ENCODE results near the gene AMBRA1. TPM values are rescaled to one million over a fixed set of nuclear protein-coding genes. Genes with fewer than 3 reads are reported as not detected.

The AMBRA1 gene
- total RNA-seq, 6 donors from 2014 or later: 22.9 to 55.7 (median 33.2) TPM

- peaks cover 9 to 43% (median 16%) of the 10 kb centered on the region in 4 donors for H3K36me3 ChIP-seq
Observed at GRCh38 chr11:46641639-46642038, 47.8 kb upstream of the AMBRA1 start.

GRCh38 chr11:46640036-46640788 is 46.4 kb upstream of the AMBRA1 start:
- Histone ChIP-seq H3K4me1 (no peaks in the 10 kb centered on the region), H3K27ac (no peak overlapping the region), H3K36me3 (peaks cover 0 to 35% (median 5%) of the 10 kb centered on the region in 4 donors), H3K4me3 (no peak overlapping the region), H3K9me3 (no peaks in the 10 kb centered on the region), H3K27me3 (no peaks in the 10 kb centered on the region)
- DNase-seq (no peak), ATAC-seq (ENCODE audit: low FRiP score in 2 of 2) (no peak)
- no peak for TF ChIP-seq POLR2A (IDR thresholded peaks at IDR 0.05)
- TF ChIP-seq POLR2AphosphoS5 (IDR thresholded peaks at IDR 0.05): no peak
- TF ChIP-seq EP300 (IDR thresholded peaks at IDR 0.05): no peak
- TF ChIP-seq CTCF (IDR thresholded peaks at IDR 0.05): no peak
- 94% methylated on average over 6 of the region's 6 CpGs for WGBS, 2 donors

More at GRCh38 chr11:46641639-46642038, 47.8 kb upstream of the AMBRA1 start:
- Histone ChIP-seq H3K27me3 (no peaks in the 10 kb centered on the region), H3K4me1 (no peaks in the 10 kb centered on the region), H3K4me3 (no peak overlapping the region), H3K27ac (no peak overlapping the region), H3K9me3 (no peaks in the 10 kb centered on the region)
- TF ChIP-seq POLR2AphosphoS5 (IDR thresholded peaks at IDR 0.05) (no peak), POLR2A (IDR thresholded peaks at IDR 0.05) (no peak), CTCF (IDR thresholded peaks at IDR 0.05) (no peak), EP300 (IDR thresholded peaks at IDR 0.05) (no peak)
- WGBS, 2 donors: 77 to 84% methylated on average over 3 of the region's 3 CpGs
- DNase-seq (no peak), ATAC-seq (ENCODE audit: low FRiP score in 2 of 2) (no peak)

GRCh38 chr11:46639197-46639839 is 45.5 kb upstream of the AMBRA1 start:
- H3K36me3 ChIP-seq: peaks cover 0 to 26% (median 5%) of the 10 kb centered on the region in 4 donors
- no peak for DNase-seq
- TF ChIP-seq CTCF (IDR thresholded peaks at IDR 0.05) (no peak), POLR2A (IDR thresholded peaks at IDR 0.05) (no peak), EP300 (IDR thresholded peaks at IDR 0.05) (no peak), POLR2AphosphoS5 (IDR thresholded peaks at IDR 0.05) (no peak)

GRCh38 chr11:46637546-46637945 is 43.7 kb upstream of the AMBRA1 start:
- Histone ChIP-seq H3K4me1 (no peaks in the 10 kb centered on the region), H3K4me3 (no peak overlapping the region), H3K36me3 (peaks cover 0 to 24% (median 4%) of the 10 kb centered on the region in 4 donors), H3K9me3 (no peaks in the 10 kb centered on the region), H3K27me3 (no peaks in the 10 kb centered on the region), H3K27ac (no peak overlapping the region)
- no peak for ATAC-seq (ENCODE audit: low FRiP score in 2 of 2)
- DNase-seq: no peak
- TF ChIP-seq CTCF (IDR thresholded peaks at IDR 0.05): no peak
- TF ChIP-seq POLR2AphosphoS5 (IDR thresholded peaks at IDR 0.05): no peak
- TF ChIP-seq EP300 (IDR thresholded peaks at IDR 0.05): no peak
- no peak for TF ChIP-seq POLR2A (IDR thresholded peaks at IDR 0.05)
- 96% methylated on average over 5 of the region's 5 CpGs for WGBS, 2 donors

More at GRCh38 chr11:46639197-46639839, 45.5 kb upstream of the AMBRA1 start:
- H3K4me1 ChIP-seq: no peaks in the 10 kb centered on the region
- H3K27me3 ChIP-seq: no peaks in the 10 kb centered on the region
- no peak overlapping the region for H3K4me3 ChIP-seq
- WGBS, 2 donors: 93 to 94% methylated on average over 7 of the region's 7 CpGs
- H3K9me3 ChIP-seq: no peaks in the 10 kb centered on the region
- H3K27ac ChIP-seq: no peak overlapping the region
- ATAC-seq (ENCODE audit: low FRiP score in 2 of 2): no peak

Measured in upper lobe of left lung (tissue), 6 donors.